Measurements from ENCODE around the gene SLC25A25. TPM values are rescaled to one million over a fixed set of nuclear protein-coding genes. Genes with fewer than 3 reads are reported as not detected.

SLC25A25 gene
- total RNA-seq, 1 experiment from 2014 or later, result 15.5 TPM

- Mint-ChIP-seq H3K4me1 (ENCODE audit: insufficient read depth, unreplicated experiment) (peaks cover 7% of the 10 kb centered on the region), H3K36me3 (ENCODE audit: insufficient read depth, unreplicated experiment) (peaks cover 43% of the 10 kb centered on the region), H3K27me3 (ENCODE audit: insufficient read depth, unreplicated experiment) (no peaks in the 10 kb centered on the region), H3K4me3 (ENCODE audit: unreplicated experiment) (no peak overlapping the region), H3K27ac (ENCODE audit: low read depth, unreplicated experiment) (peak overlapping the region; percentile 61), H3K9me3 (ENCODE audit: unreplicated experiment) (no peaks in the 10 kb centered on the region)
- DNase-seq (ENCODE audit: unreplicated experiment), result no peak
- no TSS peak for BruUV-seq (replicated peaks)
- intact Hi-C loops (cut with micrococcal nuclease), result no loop called here
- TF ChIP-seq, protein P1, sequence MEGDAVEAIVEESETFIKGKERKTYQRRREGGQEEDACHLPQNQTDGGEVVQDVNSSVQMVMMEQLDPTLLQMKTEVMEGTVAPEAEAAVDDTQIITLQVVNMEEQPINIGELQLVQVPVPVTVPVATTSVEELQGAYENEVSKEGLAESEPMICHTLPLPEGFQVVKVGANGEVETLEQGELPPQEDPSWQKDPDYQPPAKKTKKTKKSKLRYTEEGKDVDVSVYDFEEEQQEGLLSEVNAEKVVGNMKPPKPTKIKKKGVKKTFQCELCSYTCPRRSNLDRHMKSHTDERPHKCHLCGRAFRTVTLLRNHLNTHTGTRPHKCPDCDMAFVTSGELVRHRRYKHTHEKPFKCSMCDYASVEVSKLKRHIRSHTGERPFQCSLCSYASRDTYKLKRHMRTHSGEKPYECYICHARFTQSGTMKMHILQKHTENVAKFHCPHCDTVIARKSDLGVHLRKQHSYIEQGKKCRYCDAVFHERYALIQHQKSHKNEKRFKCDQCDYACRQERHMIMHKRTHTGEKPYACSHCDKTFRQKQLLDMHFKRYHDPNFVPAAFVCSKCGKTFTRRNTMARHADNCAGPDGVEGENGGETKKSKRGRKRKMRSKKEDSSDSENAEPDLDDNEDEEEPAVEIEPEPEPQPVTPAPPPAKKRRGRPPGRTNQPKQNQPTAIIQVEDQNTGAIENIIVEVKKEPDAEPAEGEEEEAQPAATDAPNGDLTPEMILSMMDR (IDR thresholded peaks at IDR 0.05; ENCODE audit: unreplicated experiment), result no peak
- ChIA-PET CTCF (interaction anchor here (1.3 to 6.6 kb wide), 2 partner anchors 14 to 18 kb away, joined by 3 to 62 read pairs; no protein-coding TSS in a partner anchor), POLR2A (no interaction called here)
Measured at GRCh38 chr9:128102196-128102595, 34.2 kb downstream of the SLC25A25 start.

DNA sequence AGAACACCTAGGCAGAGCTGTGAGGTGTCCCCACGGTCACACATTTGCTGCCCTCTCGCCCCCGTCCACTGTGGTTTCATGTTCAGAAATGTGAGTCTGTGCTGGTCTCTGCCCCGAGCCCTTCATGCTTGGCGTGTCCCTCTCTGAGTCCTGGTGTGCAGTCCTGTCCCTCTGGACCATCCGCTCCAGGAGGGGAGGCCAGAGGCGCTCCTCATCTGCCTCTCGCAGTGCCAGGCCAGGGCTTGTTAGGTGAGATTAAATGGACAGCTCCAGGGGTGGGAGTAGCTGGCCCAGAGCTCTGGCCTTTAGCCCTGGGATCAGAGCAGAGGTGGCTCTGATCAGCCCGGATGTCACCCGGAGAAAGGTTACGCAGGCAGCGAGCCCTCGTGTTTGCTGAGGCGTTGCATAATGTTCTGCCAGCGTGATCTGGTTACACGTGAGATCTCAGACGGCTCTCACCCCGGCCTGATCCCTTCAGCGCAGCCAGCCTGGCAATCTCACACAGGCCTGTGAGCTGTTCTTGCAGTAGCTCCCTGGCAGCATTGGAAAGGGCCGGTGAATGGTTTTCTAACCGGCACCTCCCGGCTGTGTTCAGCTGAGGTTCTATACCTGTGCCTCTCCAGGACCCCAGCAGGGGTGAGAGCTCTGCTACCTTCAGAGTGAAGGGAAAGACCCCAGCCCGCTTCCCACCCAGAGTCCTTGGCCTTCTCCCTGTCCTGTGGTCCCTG is 35.0 kb downstream of the SLC25A25 start:
- no TSS peak for BruUV-seq (replicated peaks)

GRCh38 chr9:128103589-128103962 is 35.5 kb downstream of the SLC25A25 start:
- CTCF ChIA-PET, result interaction anchor here (0.6 to 6.6 kb wide), 3 partner anchors 13 to 398 kb away, joined by 3 to 62 read pairs (median 3); no protein-coding TSS in a partner anchor
- peaks cover 52% of the 10 kb centered on the region for H3K36me3 Mint-ChIP-seq (ENCODE audit: insufficient read depth, unreplicated experiment)
- no TSS peak for BruUV-seq (replicated peaks)
- no peaks in the 10 kb centered on the region for H3K9me3 Mint-ChIP-seq (ENCODE audit: unreplicated experiment)
- peaks cover 6% of the 10 kb centered on the region for H3K4me1 Mint-ChIP-seq (ENCODE audit: insufficient read depth, unreplicated experiment)
- TF ChIP-seq, protein P1 (IDR thresholded peaks at IDR 0.05; ENCODE audit: unreplicated experiment), result peak; percentile 7
- POLR2A ChIA-PET, result no interaction called here
- no peaks in the 10 kb centered on the region for H3K27me3 Mint-ChIP-seq (ENCODE audit: insufficient read depth, unreplicated experiment)
- intact Hi-C loops (cut with micrococcal nuclease), result no loop called here
- no peak for DNase-seq (ENCODE audit: unreplicated experiment)
- H3K27ac Mint-ChIP-seq (ENCODE audit: low read depth, unreplicated experiment), result peak overlapping the region; percentile 61
- H3K4me3 Mint-ChIP-seq (ENCODE audit: unreplicated experiment), result no peak overlapping the region

More for the DNA sequence above, 35.0 kb downstream of the SLC25A25 start:
- Mint-ChIP-seq H3K36me3 (ENCODE audit: insufficient read depth, unreplicated experiment) (peaks cover 50% of the 10 kb centered on the region), H3K27ac (ENCODE audit: low read depth, unreplicated experiment) (peak overlapping the region; percentile 61), H3K9me3 (ENCODE audit: unreplicated experiment) (no peaks in the 10 kb centered on the region), H3K27me3 (ENCODE audit: insufficient read depth, unreplicated experiment) (no peaks in the 10 kb centered on the region), H3K4me3 (ENCODE audit: unreplicated experiment) (no peak overlapping the region), H3K4me1 (ENCODE audit: insufficient read depth, unreplicated experiment) (peaks cover 7% of the 10 kb centered on the region)
- POLR2A ChIA-PET, result no interaction called here
- DNase-seq (ENCODE audit: unreplicated experiment), result no peak
- intact Hi-C loops (cut with micrococcal nuclease), result no loop called here
- TF ChIP-seq, protein P1 (IDR thresholded peaks at IDR 0.05; ENCODE audit: unreplicated experiment), result no peak
- CTCF ChIA-PET, result interaction anchor here (0.6 to 6.6 kb wide), 2 partner anchors 13 to 399 kb away, joined by 3 to 62 read pairs; no protein-coding TSS in a partner anchor

- CTCF ChIA-PET, result interaction anchor here (0.7 to 6.6 kb wide), 2 partner anchors 12 to 16 kb away, joined by 3 to 62 read pairs; no protein-coding TSS in a partner anchor
- no peak for DNase-seq (ENCODE audit: unreplicated experiment)
- Mint-ChIP-seq H3K4me1 (ENCODE audit: insufficient read depth, unreplicated experiment) (peaks cover under 1% of the 10 kb centered on the region), H3K36me3 (ENCODE audit: insufficient read depth, unreplicated experiment) (peaks cover 52% of the 10 kb centered on the region), H3K27me3 (ENCODE audit: insufficient read depth, unreplicated experiment) (no peaks in the 10 kb centered on the region), H3K9me3 (ENCODE audit: unreplicated experiment) (no peaks in the 10 kb centered on the region), H3K4me3 (ENCODE audit: unreplicated experiment) (no peak overlapping the region), H3K27ac (ENCODE audit: low read depth, unreplicated experiment) (no peak overlapping the region)
- TF ChIP-seq, protein P1 (IDR thresholded peaks at IDR 0.05; ENCODE audit: unreplicated experiment), result no peak
- BruUV-seq (replicated peaks), result no TSS peak
- intact Hi-C loops (cut with micrococcal nuclease), result no loop called here
- POLR2A ChIA-PET, result no interaction called here
Measured at GRCh38 chr9:128104171-128104618, 36.2 kb downstream of the SLC25A25 start.
